Measurements from ENCODE around the gene SYT1.
"Not testable (repeated sequence)": the region's sequence is repeated elsewhere in the genome, so short reads cannot be mapped to it uniquely, and the experiment has no call there.

Gene SYT1

DNA sequence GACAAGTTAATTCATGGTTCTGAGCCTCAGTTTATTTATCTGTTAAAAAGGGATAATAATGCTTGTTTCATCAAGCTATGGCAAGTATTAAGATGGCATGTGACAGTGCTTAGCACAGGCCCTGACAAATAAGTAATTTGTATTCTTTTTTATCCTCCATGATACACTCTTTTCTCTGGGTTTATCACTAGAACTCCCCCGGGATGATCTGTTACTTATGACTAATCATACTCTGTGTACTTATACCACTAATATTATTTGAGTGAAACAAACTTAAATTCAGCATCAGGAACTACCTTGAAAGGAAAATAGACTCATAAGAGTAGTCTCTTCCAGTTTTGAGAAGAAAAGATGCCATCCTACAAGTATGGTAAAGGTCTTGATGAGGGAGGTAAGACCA, 542.4 kb downstream of the SYT1 start:
- DNase-seq (ENCODE audit: low spot score), result no peak

DNA sequence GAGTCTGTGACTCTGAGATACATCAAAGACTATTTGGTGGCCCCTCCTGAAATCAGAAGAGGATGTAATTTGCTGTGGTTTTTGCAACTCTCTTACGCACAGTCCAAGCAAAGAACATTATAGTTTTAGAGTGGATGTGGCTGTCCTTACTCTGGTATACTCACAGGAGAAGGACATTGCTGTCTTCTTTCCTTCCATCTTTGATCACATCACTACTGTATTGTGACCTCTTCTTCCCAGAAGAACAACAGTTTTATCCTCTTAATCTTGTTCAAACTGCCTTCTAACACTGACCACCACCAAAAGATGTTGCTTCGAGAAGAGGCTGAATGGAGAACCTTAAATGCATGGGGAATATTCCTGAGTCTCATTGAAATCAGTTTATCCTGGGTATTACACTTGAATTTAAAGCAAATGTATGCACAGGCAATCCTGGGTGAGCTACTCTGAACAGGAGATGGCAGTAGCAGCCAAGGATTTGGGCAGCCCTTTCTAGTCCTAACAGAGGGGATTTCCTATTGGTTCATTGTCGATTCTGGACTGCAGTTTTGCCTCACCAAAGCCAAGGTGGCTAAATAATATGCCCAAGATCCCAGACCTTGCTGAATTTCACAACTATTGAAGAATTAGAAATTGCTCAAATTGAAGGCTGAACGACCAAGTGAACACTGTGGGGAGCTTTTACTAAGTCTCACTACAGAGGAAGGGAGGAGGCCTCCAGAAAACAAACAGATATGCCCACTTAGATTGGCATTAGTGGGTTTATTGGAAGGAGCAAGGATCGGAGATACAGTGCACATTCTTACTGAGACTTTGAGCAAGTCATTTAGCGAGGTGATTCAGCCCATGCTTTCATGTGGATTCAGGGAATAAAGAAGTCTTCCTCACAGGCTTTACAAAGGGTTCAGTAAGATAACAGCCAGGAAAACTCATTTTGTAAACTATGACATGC, 543.4 kb downstream of the SYT1 start:
- no peak for DNase-seq (ENCODE audit: low spot score)

DNA sequence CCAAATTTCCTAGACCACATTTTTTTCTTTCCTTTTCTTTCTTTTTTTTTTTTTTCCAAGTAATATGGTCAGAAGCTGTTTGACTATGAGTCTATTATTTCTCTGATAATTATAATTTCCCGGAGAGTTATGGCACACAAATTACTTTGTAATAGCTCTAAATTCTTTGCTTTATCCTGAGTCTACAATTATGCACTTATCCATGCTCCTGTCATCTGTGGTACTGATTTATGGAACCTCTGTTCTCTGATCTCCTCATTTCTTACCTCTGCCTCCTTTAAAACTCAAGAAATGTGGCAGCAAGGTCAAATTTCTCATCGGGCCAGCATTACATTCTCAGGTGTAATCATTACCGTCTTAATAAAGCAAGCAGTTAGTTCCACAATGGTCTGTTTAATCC, 544.1 kb downstream of the SYT1 start:
- no peak for DNase-seq (ENCODE audit: low spot score)

DNA sequence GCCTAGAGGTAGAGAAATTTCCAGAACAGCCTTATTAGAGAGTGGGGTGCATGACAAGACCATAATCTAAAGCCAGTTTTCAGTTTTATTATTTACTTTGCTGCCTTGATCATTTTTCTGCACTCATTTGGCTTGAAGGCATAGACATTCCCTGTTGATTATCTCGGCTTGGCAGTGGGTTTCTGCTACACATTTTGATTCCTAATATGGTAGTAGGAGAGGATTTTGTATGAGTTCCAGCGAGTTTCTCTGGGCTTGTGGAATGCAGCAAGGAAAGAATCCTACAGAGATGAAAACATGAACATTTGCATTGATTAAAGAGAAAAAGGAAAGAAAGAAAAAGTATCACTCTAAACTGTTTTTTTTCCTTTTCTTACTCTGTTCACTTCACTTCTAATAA, 545.0 kb downstream of the SYT1 start:
- no peak for DNase-seq (ENCODE audit: low spot score)

DNA sequence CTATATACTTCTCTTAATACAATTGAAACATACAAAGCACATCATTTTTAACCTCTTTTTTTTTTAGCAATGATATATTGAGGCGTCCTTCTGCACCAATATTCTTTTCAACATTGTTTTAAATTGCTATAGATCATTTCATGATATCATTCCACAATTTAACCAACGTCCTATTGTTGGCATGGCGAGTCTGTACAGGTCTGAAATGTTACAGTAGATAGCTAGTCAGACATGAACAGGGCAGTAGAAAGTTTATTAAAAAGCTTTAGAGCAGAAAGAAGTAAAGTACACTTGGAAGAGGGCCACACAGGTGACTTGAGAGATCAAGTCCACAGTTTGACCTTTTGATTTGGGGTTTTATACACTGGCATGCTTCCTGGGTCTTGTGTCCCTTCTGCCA, 547.2 kb downstream of the SYT1 start:
- DNase-seq (ENCODE audit: low spot score), result no peak

DNA sequence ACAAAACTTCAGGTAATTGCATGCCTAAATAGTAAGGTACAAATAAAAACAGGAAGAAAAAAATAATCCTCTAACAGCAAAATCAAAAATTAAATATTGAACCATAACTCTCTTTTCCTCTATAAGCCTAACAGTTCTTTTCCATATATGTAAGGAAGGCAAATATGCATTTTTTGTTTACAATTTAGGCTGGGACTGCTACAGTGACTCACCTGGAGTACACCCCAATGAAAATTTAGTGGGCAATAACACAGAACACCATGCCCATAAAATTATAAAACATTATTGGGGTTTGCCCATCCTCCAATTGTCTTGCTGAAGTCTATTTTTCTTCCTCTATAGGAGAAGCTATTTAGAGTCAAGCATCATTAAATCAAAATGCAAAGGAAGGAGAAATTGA, 549.2 kb downstream of the SYT1 start:
- no peak for DNase-seq (ENCODE audit: low spot score)

DNA sequence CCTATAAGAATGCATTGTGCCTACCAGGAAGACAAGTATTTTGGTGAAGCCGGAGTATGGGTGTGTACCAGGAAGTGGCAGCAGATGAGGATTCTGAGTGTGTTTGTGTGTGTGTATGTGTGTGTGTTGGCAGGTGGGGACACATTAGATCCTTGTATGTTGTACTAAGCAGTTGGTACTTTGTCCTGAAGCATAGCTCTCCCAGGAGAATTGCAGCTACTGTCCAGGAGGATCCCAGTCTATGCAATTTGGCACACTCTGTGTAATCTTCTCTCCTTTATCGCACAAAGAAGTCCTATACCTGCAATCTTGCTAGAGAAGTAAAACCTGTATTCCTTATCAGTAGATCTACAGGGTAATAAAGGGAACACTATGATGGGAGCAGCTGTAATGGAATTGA, 549.7 kb downstream of the SYT1 start:
- no peak for DNase-seq (ENCODE audit: low spot score)

DNA sequence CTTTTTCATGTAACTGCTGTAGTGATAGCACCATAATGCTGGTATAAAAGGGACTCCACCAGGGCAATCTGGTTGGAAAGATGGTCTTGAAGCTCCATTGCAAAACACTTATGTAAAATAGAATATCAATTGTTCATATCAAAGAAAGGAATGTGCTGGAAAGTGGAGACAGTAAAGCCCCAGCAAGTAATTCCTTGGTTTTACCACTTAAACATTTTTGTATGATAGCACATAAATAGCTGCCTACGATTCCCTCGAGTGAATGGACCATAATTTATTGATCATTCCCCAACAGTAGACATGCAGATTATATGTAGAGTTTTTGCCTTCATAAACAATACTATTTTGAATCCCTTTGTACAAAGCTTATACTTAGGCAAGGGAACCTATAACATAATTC, 550.7 kb downstream of the SYT1 start:
- DNase-seq (ENCODE audit: low spot score), result no peak

DNA sequence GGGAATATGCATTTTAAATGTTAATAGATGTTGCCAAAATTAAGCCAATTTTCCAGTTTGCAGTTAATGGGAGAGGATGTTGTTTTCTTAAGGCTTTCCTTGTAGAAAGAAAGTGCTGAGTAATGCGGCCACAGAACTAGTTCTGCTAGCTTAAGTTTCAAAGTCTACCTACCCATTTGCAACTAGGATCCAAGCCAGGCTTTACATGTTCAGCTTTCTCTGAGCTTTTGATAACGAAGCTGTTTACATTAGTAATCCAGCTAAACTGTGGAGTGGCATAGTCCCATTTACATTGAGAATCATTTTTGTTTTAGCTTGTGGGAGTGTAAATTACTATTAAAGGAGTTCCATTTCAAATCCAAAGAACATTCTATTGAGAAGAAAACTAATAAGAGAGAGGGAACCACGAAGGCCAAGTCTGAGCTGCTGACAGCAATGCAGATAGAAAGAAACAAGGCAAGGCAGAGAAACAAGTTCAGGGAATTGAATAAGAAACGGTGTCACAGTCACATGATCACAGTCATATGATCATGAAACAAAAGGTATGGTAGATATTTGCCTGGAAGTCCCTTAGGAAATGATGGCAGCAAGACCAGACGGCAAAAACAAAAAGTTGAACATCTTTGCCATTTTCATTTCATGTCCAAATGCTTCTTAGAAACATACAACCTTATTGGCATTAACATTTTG, 551.3 kb downstream of the SYT1 start:
- no peak for DNase-seq (ENCODE audit: low spot score)

DNA sequence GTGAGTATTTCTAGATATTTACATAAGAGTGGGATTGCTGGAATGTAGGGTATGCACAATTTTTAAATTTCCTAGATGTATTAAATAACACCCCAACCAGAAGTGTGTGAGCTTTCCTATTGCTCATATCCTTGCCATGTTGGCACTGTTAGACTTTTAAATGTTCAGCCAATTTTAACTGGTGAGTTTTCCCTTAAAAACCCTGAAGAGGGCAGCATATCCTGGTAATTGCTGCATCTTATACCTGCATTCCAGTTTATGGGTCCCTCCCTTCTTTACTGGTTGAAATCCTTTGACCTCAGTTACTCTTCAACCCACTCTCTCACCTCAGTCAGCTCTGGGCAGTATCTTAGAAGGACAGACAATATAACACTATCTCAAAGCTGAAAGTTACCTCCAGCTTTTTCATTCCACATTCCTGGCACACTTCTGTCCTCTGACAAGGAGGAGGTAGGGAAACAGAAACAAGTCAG, 555.6 kb downstream of the SYT1 start:
- DNase-seq (ENCODE audit: low spot score), result no peak

DNA sequence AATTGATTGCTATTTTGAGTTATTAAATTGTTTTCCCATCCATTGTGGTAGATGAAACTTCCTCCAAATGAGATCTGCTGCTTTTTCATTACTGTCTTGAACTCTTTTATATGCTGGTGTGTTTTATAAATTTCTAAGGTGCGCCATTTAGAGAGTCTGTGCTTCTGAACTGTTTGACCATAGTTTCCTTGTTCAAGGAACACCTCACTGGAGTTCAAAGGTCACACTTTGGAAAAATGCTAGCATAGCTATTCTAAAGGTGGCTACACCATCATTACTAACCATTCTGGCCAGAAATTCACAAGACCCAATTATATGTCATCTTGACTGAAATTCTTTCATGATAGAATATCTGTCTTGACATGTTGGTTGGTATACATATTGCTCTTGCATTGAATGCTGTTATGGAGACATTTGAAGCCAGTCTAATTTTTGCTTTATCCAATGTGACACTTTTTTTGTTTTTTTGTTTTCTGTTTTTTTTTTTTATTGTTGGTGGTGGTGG, 556.7 kb downstream of the SYT1 start:
- no peak for DNase-seq (ENCODE audit: low spot score)

DNA sequence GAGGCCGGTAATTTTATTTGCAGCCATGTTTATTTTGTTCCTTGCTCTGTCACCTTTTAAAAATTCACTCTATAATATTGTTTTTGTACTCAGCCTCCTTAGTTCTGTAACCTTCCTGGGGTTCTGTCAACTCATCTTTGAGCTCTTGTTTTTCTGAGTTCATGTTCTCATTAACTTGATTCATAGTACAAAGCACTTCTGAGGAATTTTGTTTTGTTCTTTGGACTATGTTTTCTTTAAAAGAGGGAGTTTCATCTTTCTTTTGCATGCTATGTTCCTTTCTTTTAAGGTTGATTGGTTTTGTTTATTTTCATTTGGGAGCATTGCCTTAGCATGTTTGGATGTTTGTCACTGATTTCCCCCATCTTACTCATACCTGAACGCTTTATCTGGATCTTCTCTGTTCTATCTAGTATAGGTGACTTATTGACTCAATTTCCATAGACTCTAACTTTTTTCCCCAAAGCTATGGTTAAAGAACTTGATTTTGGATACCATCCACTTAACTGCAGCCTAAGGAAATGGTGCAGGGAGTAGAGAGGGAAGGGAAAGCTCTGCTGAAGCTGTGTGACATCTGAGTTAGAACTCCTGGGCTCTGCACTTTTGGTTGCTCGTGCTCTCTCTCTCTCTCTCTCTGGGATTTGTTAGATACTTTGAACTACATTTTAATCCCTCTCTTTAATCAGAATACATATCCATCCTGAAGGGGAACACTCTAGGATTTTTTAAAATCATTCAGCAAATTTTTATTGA, 557.7 kb downstream of the SYT1 start:
- no peak for DNase-seq (ENCODE audit: low spot score)

DNA sequence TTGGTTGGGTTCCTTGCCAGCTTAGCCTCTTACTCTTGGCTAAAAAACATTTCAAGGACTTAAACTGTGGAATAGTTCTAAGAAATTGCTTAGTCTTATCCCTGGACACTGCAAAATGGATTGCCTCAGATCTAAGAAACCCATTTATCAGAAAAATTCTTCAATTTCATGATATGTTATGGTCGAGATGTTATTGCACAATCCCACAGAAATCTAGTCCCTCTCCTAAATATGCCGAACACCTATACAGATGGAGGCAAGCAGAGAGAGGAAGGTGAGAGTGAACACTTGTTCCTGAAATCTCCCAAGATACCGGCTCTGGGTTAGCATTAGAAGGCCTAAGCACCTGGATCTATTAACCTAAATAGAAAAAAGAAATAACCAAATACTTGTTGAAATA, 559.0 kb downstream of the SYT1 start:
- no peak for DNase-seq (ENCODE audit: low spot score)

DNA sequence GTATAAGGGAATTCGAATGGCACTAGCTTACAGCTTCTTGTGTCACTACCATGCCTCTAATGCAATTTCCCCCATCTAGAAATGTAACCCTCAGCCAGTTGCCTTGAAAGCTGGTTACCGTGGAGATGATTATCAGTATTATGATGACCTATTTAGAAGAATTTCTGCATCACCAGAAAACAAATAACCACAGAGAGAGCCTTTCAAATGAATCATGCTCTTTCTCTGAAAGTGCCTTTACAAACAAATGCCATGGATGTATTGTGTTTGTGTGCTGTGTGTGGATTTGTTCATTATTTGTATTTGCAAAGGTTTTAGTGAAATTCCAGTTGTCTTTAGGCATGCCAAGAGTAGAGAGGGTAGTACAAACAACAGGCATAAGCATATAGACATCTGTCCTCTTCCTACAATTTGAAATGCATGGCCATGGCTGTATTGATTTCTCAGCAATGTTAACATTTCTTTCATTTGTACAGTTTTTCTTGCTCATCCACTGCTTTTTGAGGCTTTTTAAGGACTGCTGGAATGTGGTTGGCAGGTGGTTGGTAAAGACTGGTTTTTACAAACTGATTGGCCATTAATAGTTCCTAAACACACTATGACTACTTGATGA, 559.6 kb downstream of the SYT1 start:
- DNase-seq (ENCODE audit: low spot score), result no peak

DNA sequence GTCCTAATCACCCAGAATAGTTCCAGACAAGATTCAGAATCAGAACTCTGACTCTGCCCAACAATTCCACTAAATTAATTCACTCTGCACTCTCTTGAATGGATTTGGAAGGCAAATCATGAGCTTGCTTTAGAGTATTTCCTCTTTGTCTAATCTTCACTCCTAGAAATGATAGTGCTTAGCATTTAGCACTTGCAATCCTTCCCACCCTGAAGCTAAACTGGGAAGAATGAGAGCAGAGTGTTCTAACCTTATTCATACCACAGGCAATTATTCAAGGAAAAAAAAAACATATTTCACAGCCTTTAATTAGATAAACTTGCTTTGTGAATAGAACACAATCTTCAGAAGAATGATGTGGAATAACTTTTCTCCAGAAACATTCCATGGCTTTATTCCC, 561.5 kb downstream of the SYT1 start:
- DNase-seq (ENCODE audit: low spot score), result no peak

DNA sequence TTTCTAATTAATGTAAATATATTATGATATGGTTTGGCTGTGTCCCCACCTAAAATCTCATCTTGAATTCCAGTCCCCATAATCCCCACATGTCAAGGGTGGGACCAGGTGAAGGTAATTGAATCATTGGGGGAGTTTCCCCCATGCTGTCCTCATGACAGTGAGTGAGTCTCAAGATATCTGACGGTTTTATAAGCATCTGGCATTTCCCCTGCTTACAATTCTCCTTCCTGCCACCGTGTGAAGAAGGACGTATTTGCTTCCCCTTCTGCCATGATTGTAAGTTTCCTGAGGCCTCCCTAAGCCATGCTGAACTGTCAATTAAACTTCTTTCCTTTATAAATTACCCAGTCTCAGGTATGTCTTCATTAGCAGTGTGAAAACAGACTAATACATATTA, 562.2 kb downstream of the SYT1 start:
- DNase-seq (ENCODE audit: low spot score), result not testable (repeated sequence)

DNA sequence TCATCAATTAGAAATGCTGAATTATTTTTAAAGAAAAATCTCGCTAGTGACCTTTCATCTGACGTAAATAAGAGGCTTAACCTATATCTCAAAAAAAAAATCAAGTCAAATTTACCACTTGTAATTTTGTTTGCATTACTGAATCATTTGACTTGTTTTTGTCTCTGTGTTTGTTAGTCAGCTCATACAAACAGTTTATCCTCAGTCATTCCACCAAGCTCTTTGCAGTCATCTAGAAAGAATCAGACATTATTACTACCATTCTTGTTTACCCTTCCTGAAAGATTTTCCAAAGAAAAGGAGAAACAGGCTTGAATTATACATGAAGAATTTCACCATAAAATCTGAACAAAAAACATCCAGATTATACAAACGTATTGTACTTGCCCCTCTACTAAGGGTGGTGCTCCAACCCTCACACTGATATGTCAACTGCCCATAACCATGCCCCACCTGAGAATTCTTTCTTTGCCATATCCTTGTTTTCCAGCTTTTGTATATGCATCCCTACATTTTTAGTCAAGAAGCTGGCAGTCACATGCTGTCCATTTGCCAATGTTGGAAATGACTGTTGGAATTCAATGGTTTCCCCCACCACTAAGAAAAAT, 569.0 kb downstream of the SYT1 start:
- no peak for DNase-seq (ENCODE audit: low spot score)

DNA sequence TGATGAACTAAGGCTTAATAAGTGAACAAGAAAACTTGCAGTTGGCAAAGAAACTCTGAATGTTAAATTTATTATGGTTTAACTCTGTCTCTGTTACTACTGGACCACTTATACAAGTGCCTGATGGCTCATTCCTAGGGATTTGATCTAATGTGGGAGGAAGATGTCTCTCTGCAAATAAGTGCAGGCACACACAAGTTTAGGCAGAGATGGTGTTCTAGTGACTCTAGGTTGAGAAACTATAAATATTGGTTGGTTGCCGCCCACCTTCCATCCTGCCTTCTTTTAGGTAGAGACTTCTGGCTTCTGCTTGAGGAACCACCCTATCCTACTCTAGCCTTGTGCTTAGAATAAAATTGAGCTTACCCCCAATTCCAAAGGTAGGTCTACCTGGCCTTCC, 570.0 kb downstream of the SYT1 start:
- DNase-seq (ENCODE audit: low spot score), result no peak

DNA sequence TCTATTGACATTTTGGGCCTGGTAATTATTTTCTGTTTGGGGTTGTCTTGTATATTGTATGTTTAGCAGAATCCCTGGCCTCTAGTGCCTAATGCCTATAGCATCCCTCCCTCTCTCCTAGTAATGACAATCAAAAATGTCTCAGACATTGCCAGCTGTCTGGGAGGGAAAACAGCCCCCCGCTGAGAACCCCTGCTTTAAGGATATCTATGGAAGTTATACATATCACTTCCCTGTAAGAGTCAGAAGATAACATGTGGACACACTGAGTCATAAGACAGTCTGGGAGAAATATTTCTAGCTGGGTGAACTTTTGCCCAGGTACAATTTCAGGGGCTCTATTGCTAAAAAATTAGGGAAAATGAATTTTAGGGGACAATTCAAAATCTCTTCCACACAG, 571.2 kb downstream of the SYT1 start:
- no peak for DNase-seq (ENCODE audit: low spot score)

DNA sequence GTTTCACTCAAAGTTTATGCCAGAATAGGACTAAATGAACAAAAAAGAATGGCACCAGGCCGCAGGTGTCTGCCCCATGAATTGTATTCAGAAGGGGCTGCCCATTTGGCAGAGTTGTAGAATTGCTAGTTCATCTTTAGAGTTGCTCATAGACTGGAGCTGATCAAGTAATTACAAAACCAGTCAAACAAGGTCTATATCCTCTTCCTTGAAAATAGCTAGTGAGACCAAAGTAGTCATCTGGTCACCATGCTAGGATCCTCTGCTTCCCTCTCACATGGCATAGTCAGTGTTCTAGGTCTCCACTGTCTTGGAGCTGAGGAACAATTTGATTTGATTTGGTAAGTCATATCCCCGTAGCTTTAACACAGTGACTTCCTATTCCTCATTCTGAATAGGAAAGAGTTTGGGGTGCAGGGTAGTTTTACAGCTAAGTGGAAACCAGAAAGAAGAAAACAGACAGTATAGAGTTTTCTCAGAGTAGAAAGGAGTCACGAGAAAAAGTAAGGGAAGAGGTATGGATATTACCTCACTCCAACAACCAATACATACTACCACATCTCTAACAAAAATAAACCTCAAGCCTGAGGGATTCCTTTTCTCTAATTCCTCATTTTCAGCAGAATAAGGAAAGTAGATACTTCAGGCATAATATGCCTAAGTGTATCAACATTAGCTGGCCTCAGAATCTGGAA, 574.1 kb downstream of the SYT1 start:
- DNase-seq (ENCODE audit: low spot score), result no peak
